Panc1 (cell line): ENCODE data around the gene LRIG2. TPM values are rescaled to one million over a fixed set of nuclear protein-coding genes. Genes with fewer than 3 reads are reported as not detected.

Experiments
- ATAC-seq: fragments of 200-7000 bp; cut with Tn5 transposase; 2 replicates; pipeline ENCODE4 v1.9.1; 2020; ENCODE audit warnings: mild to moderate bottlenecking, moderate library complexity
- BruUV-seq: library from RNA; stranded (reverse); fragments of 400-500 nt; replicated peaks from 2 replicates; lab custom pipeline; 2021; lab: Mats Ljungman, UMichigan
- CTCF ChIA-PET: fragments of 300-600 bp; sonication (Branson Sonifier 250); formaldehyde crosslinking; loops from one replicate; lab custom pipeline; 2022; ENCODE audit warnings: antibody characterized with exemption; lab: Charles Lee
- POLR2A ChIA-PET: fragments of 300-600 bp; sonication (Branson Sonifier 250); formaldehyde crosslinking; loops from one replicate; lab custom pipeline; 2022; ENCODE audit warnings: antibody characterized with exemption; lab: Charles Lee
- DNase-seq: peaks from one replicate; pipeline ENCODE4 v3.0.0-alpha.2; 2010; ENCODE audit warnings: low read depth, low spot score
- H3K27ac ChIP-seq: 2 replicates; pipeline ENCODE4 v1.5.1; 2011; ENCODE audit warnings: mild to moderate bottlenecking, low read length, inconsistent platforms
- H3K27me3 ChIP-seq: fragments of 200-500 bp; sonication (Bioruptor generic); 2 replicates; pipeline ENCODE4 v1.6.0; 2014; ENCODE audit warnings: low read length, inconsistent platforms; ENCODE audit not compliant: control insufficient read depth, insufficient read depth
- H3K36me3 ChIP-seq: fragments of 200-500 bp; sonication (Bioruptor generic); 2 replicates; pipeline ENCODE4 v1.5.1; 2014; ENCODE audit warnings: inconsistent platforms, mild to moderate bottlenecking, low read length, moderate library complexity; ENCODE audit not compliant: control insufficient read depth, insufficient read depth
- H3K4me1 ChIP-seq: 2 replicates; pipeline ENCODE4 v1.5.1; 2011; ENCODE audit warnings: inconsistent platforms, mild to moderate bottlenecking, low read length, moderate library complexity; ENCODE audit not compliant: control insufficient read depth, insufficient read depth
- H3K4me3 ChIP-seq, 2 experiments: 2 replicates each; pipeline ENCODE4 v1.5.1; 2011 to 2012; ENCODE audit warnings: low read depth in 2 of 2, low read length in 2 of 2, mild to moderate bottlenecking in 2 of 2, inconsistent platforms in 1 of 2, moderate library complexity in 1 of 2
- H3K9me3 ChIP-seq: fragments of 200-500 bp; sonication (Bioruptor generic); 2 replicates; pipeline ENCODE4 v1.5.1; 2014; ENCODE audit warnings: low read depth, mild to moderate bottlenecking, inconsistent platforms, low read length, moderate library complexity; ENCODE audit not compliant: control insufficient read depth, insufficient read depth
- CTCF ChIP-seq: fragments of 450-650 bp; IDR thresholded peaks from 2 replicates; pipeline ENCODE4 v1.5.1; 2017; ENCODE audit warnings: mild to moderate bottlenecking
- POLR2AphosphoS5 ChIP-seq: IDR thresholded peaks from 2 replicates; pipeline ENCODE4 v1.6.1; 2012; ENCODE audit warnings: mild to moderate bottlenecking, low read depth, low read length, moderate library complexity
- SIN3A ChIP-seq: IDR thresholded peaks from 2 replicates; pipeline ENCODE4 v1.6.1; 2012; ENCODE audit warnings: low read depth, mild to moderate bottlenecking, low read length, moderate library complexity, borderline replicate concordance; ENCODE audit not compliant: insufficient read depth
- TCF7L2 ChIP-seq: IDR thresholded peaks from 2 replicates; pipeline ENCODE4 v1.6.1; 2011; ENCODE audit warnings: mild to moderate bottlenecking, low read depth, low read length, inconsistent platforms
- in situ Hi-C: cut with HindIII; loops from 2 replicates; pipeline ENCODE4 v1.10.0; 2016; ENCODE audit warnings: low sequenced_read_pairs, low pct_unique_long_range_greater_than_20kb
- intact Hi-C: fragments of 100-400 bp; cut with micrococcal nuclease; formaldehyde crosslinking; loops from one replicate; pipeline ENCODE4 v1.10.0; 2022; ENCODE audit not compliant: unreplicated experiment
- total RNA-seq: library from RNA; stranded (reverse); gene quantifications from one replicate; pipeline ENCODE4 v1.2.1, GENCODE V29; 2021; ENCODE audit not compliant: unreplicated experiment
- TF ChIP-seq, protein P1 (sequence below), 2 experiments: IDR thresholded peaks; 2 replicates each; pipeline ENCODE4 v1.6.1; 2011 to 2012; ENCODE audit warnings: low read depth in 2 of 2, control low read depth in 1 of 2, low read length in 1 of 2, mild to moderate bottlenecking in 1 of 2, moderate library complexity in 1 of 2; ENCODE audit not compliant: insufficient read depth in 1 of 2

Gene LRIG2
- total RNA-seq, 1 experiment from 2014 or later, result 8.9 TPM

GRCh38 chr1:113103048-113103447, 30.1 kb downstream of the LRIG2 start:
- H3K9me3 ChIP-seq, result no peaks in the 10 kb centered on the region
- H3K4me3 ChIP-seq, result no peak overlapping the region
- intact Hi-C loops, result no loop called here
- POLR2A ChIA-PET, result no interaction called here
- ATAC-seq (no peak), DNase-seq (no peak)
- no peak overlapping the region for H3K27ac ChIP-seq
- no peaks in the 10 kb centered on the region for H3K27me3 ChIP-seq
- H3K4me1 ChIP-seq, result no peaks in the 10 kb centered on the region
- no TSS peak for BruUV-seq
- in situ Hi-C loops, result no loop called here
- H3K36me3 ChIP-seq, result peaks cover 22% of the 10 kb centered on the region
- TF ChIP-seq SIN3A, result no peak
- TF ChIP-seq, protein P1, sequence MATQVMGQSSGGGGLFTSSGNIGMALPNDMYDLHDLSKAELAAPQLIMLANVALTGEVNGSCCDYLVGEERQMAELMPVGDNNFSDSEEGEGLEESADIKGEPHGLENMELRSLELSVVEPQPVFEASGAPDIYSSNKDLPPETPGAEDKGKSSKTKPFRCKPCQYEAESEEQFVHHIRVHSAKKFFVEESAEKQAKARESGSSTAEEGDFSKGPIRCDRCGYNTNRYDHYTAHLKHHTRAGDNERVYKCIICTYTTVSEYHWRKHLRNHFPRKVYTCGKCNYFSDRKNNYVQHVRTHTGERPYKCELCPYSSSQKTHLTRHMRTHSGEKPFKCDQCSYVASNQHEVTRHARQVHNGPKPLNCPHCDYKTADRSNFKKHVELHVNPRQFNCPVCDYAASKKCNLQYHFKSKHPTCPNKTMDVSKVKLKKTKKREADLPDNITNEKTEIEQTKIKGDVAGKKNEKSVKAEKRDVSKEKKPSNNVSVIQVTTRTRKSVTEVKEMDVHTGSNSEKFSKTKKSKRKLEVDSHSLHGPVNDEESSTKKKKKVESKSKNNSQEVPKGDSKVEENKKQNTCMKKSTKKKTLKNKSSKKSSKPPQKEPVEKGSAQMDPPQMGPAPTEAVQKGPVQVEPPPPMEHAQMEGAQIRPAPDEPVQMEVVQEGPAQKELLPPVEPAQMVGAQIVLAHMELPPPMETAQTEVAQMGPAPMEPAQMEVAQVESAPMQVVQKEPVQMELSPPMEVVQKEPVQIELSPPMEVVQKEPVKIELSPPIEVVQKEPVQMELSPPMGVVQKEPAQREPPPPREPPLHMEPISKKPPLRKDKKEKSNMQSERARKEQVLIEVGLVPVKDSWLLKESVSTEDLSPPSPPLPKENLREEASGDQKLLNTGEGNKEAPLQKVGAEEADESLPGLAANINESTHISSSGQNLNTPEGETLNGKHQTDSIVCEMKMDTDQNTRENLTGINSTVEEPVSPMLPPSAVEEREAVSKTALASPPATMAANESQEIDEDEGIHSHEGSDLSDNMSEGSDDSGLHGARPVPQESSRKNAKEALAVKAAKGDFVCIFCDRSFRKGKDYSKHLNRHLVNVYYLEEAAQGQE (IDR thresholded peaks at IDR 0.05; ENCODE audit: insufficient read depth in 1 of 2, low read depth in 2 of 2, low read length in 1 of 2), result no peak
- TF ChIP-seq TCF7L2, result no peak
- no peak for TF ChIP-seq POLR2AphosphoS5
- no peak for TF ChIP-seq CTCF
- CTCF ChIA-PET, result no interaction called here

GRCh38 chr1:113103977-113104376, 31.0 kb downstream of the LRIG2 start:
- CTCF ChIA-PET, result no interaction called here
- no peak for ATAC-seq
- Histone ChIP-seq H3K27ac (no peak overlapping the region), H3K4me1 (no peaks in the 10 kb centered on the region), H3K27me3 (no peaks in the 10 kb centered on the region), H3K9me3 (no peaks in the 10 kb centered on the region), H3K36me3 (peaks cover 20% of the 10 kb centered on the region), H3K4me3 (no peak overlapping the region)
- intact Hi-C loops, result no loop called here
- in situ Hi-C loops, result no loop called here
- no peak for DNase-seq
- BruUV-seq, result no TSS peak
- POLR2A ChIA-PET, result no interaction called here
- TF ChIP-seq CTCF, result no peak
- TF ChIP-seq SIN3A, result no peak
- no peak for TF ChIP-seq TCF7L2
